GM18499 (cell line): ENCODE measurements around the gene KCNIP4.

ENCODE experiments used
- ATAC-seq: cut with Tn5 transposase; IDR thresholded peaks from one replicate; pipeline ENCODE4 v1.9.1; 2021; ENCODE audit warnings: moderate number of reproducible peaks; ENCODE audit not compliant: insufficient read depth, unreplicated experiment

Gene KCNIP4

DNA sequence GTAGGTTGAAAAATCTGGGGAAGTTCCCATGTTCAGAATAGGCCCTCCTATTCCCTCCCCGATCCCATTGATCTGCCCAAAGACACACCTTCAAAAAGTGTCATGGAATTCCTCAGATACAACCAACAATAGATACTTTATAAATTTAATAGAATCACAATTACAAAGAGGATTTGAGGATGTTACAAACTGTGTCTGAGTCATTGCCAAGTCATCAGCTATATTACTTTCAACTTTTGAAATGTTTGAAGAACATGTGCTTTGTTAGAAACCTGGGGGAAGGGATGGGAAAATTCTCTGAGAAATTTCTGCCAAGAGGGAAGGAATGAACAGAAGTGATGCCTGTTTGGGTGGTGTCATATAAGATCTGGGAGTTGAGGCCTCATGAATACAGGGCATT lies 46.7 kb downstream of the KCNIP4 start:
- ATAC-seq, result no peak

DNA sequence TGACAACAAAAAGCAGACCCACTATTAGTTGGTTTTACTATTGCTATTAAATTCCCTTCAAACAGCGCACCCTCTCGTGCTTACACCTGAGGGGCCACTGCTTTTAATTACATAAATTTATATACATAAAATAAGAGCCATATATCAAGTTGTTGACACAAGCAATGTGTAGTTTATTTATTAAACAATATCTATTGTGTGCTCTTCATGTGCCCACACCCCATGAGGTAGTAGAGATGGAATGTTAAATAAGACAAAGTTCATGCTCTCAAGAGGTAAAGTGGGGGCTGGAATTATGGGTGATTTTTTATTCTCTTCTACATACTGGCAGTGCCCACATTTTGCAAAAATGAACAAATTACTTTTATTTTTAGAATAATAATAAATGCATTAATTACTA lies 47.3 kb downstream of the KCNIP4 start:
- ATAC-seq, result no peak

DNA sequence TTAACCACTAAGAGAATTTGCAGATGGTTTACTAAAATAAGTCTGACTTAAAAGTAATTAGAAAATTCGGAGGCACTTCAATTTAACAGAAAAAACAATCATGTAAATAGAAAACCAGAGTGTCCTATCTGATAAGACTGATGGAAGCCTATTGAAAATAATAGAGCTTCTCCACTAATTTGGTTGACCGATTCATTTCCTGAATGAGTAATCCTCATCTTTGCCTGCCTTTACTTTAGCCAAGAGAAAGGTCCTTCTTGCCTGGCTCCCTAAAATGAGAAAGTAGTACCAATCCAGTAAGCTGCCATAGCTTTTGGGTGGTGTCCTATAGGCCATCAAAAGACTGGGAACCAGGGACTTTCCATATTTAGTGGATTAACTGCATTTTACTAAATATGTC lies 48.4 kb downstream of the KCNIP4 start:
- no peak for ATAC-seq

DNA sequence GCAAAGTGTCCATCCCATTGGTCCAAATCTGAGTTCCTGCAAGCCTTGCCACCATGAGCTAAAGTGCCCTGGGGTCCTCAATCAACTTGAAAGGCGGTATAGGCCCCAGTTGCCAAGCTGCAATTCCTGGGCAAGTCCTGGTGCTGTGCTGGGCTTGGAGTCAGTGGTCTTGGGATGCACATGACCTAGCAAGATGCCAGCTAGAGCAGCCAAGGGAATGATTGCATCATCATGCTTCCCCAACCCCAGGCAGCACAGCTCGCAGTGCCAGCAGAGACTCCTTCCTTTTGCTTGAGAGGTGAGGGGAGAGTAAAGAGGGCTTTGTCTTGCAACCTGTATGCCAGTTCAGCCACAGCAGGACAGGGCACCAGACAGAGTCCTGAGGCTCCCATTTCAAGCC lies 50.5 kb downstream of the KCNIP4 start:
- no peak for ATAC-seq

DNA sequence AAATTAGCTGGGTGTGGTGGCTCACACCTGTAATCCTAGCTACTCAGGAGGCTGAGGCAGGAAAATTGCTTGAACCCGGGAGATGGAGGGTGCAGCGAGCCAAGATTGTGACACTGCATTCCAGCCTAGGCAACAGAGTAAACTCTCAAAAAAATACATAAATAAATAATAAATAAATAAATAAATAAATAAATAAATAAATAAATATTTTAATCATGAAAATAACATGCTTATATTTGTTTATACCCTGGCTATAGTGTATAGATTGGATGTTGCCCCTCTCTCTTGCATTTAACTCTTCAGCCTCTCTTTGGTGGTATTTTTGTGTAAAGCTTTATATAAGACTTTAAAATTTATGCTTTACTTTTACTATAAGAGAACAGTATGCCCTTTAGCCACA lies 51.8 kb downstream of the KCNIP4 start:
- no peak for ATAC-seq

DNA sequence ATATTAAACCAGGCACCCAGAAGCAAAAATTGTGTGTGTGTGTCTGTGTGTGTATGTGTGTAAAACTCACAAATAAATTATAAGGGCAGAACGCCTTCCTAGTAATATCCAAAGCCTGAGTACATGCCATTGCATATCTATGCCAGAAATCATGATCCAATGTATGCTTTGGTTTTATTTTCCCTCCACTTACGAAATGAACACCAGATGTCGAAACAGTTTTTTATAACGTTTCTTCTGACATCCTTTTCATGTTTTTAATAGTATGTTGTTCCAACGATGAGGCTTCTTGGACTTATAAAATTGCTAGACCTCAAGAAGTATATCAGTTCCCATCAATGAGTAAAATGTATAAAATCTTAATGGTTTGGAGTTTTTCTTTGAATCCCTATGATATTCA lies 55.4 kb downstream of the KCNIP4 start:
- ATAC-seq, result no peak

DNA sequence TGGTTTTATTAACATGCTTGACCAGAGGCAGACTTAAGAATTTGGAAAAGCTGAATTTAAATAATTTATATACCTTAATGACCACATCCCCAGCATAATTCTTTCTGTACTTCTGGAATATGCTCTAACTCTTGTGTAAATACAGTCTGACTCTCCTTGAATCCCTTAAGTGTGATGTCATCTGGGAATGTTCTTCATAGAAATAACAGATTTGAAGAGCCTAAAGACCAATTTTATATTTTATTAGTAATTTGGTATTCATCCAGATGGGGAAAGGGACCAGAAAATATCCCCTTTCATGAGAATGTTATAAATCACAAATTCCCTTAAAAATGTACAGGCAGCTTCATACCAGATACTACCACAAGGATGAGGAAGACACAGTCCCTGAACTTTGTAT lies 58.3 kb downstream of the KCNIP4 start:
- ATAC-seq, result no peak

DNA sequence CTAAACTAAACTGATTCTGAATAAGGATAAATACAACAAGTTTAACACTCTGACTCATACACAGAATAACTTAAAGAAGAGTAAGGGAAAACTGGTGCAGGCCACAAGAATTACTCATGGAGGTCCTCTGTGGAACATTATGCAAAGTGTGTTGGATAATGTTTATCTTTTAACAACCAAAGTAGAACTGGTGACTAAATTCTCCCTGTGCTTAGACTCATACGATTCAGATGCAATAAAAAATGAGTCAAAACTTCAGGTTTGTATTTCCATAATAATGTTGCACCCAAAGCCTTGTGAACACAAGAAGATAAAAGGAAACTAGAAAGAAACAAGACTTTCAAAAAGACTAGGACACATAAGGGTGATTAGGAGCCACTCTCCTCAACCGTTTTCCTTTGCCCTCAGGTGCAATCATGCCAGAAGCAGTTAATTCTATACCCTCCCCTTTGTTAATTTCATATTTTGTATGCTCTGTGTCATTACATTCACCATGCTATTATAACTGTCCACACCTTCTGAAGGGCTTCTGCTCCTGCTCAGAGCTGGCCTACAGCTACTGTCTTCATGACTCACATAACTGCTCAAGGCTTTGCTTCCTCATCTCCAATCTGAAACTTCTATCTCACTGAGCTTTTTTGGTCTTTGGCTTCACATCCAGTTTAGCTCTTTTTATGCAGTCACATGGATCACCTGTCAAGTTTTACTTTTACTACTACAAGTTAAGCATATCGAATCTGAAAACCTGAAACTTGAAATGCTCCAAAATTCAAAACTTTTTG lies 60.2 kb downstream of the KCNIP4 start:
- ATAC-seq, result no peak

DNA sequence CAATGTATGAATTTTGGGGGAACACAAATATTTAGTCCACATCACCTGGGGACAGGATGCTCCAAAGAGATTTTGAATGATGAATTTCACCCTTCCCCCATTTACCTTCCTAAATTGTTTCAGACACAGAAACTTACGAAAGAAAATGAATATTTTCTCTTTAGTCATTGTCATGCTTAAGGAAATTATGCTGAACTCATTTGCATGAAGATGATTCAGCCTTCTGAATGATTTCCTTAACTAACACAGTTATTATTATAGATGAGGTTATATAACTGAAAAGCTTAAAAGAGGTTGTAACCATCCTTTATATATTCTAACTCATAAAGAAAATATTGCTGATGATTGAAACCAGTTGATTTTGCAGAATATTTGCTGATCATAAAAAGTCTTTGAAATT lies 61.1 kb downstream of the KCNIP4 start:
- ATAC-seq, result no peak

DNA sequence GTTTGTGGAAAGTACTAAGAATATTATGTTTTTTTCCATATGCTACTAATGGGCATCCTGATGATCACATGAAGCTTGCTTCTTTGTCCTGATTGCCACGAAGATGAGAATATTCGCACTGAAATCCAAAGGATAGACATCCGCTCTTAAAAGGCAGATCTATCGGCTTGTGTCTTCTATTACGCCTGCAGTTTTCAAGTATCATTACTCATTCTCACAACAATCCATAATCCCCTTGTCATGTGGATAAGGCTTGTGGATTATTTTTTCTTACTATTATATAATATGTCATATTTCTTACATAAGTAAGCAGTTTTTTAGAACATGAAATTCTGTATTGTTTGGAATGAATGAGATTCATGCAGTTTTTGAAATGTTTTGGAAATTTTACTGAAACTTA lies 62.8 kb downstream of the KCNIP4 start:
- no peak for ATAC-seq

DNA sequence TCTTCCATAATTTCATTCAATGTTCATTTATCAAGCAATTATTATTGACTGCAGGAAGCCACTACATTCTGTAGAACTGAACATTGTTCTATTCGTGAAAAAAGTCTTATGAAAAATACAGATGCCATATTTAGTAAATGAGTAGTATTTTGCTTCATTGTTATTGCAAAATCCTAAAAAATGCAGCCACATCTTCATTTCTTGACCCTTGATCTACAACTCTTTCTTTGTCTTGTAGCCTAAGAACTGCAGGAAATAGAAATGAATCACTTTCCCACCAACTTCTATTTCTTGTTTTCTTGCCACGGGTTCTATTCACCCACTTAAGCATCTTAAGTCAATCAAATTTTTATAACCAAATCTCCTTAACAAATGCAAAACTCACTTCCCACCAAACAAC lies 63.3 kb downstream of the KCNIP4 start:
- no peak for ATAC-seq

DNA sequence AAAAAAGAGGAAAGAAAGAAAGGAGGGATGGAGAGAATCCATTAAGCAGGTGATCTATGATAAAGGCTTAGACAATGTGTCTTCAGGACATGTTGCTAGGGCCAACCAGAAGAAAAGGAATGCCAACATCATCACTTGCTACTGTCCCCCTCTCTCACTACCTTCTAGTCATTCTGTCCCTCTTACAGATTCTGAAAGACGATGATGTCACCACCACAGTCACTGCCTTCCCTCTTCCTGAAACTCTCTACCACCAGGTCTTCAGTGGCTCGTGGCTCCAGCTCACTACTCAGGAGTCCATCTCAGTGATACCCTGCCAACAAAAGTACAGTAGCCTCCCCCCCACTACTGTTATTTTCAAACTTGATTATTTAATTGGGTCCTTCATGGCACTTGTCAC lies 64.0 kb downstream of the KCNIP4 start:
- ATAC-seq, result no peak

DNA sequence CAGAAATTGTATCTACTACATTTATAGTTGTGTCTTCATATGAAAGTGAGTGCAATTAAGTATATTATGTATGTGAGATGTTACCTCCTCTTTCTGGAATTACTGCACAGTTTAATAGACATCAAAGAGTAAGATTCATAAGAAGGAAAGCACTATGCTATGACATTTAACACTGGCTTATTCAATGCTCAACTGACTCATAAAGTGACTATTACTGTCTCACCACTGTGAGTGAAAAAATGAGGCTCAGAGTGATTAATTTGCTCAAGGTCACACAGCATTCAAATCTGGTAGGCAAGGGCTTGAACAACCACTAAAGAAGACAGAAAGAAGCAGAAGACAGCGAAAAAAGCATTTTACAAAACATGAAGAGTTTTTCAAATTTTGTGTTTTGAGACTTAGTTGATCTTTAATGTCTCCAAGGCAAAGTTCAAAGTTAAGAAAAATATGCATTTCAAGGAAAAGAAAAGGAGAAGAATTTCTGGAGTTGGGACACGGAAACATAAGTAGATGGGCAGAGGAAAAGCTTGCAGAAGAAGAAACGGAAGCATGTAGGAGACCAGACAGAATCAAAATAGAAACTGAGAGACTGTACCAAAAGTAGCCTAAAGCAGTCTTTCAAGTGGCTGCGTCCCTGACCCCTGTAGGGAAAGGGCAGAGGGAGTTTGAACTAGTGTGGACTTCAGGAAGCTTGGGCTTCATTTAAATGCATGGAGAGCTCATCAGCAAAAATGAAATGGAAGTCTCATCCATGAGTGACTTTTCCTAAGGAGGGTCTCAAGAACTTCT lies 66.3 kb downstream of the KCNIP4 start:
- no peak for ATAC-seq

DNA sequence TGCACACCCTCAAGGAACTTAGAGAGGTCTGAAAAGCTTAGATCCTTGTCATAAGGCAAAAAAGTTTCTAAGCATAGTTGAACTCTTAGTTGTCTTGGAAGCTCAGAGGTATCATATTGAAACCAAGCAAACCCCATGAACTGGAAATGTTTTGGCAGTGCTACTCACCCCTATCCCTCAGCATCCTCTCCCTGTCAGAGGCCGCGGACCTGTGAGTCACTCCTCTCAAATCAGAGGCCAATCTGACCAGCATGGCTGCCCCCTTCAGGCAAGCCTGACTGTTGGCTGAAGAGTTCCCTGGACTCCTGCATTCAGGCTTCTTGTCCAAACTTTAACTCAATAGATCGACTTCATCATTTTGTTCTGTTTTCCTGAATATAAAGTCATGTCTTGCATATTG lies 69.4 kb downstream of the KCNIP4 start:
- ATAC-seq, result no peak

DNA sequence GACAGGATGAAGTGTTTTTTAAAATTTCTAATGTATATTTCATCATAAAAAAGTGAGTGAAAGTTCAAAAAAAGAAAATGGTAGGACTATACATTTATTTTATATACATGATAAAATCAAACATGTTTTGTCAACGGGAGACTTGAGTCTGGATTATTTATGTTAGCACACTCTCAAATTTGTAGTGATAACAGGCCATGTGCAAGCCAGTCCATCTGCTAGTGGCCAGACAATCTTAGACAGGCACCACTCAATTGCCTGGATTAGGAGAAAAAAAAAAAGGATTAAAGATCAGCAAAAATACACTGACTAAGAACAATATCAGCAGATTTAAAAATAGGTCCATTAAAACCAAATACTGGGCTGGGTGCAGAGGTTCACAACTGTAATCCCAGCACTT lies 71.9 kb downstream of the KCNIP4 start:
- ATAC-seq, result no peak

DNA sequence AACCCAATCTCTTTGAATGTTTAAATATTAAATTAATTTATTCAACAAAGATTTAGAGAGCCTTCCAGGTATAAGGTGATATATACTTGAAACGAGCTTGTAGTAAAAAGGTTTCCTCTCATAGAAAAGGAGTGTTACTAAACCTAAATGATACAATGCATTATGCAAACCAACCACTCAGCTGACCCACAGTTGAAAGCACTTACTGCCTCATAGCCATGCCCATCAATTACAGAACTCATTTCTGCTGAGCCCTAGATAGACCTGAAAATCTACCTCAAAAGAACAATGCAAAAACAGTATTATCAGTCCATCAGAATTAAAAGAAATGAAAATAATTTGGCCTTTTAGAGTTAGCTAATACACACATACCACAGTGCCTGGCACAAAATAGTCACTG lies 75.4 kb downstream of the KCNIP4 start:
- no peak for ATAC-seq

DNA sequence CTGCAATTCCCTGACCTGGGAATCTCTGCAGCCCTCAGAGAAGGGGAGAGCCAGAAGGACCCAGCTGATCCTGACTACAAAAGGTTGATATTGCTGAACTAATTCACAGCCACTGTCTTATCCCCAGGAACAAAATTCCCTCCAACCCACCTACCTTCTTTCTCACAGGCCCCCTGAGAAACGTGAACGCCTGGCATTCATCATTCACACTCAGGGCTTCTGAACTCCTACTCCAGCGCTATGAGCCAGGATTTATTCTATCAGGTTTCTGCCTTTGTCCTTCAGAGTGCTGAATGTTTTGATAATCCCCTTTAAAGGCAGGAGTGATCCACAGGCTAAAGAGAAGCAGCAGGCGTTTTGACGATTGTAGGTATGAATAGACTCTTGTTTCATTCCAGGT lies 76.5 kb downstream of the KCNIP4 start:
- ATAC-seq, result no peak

DNA sequence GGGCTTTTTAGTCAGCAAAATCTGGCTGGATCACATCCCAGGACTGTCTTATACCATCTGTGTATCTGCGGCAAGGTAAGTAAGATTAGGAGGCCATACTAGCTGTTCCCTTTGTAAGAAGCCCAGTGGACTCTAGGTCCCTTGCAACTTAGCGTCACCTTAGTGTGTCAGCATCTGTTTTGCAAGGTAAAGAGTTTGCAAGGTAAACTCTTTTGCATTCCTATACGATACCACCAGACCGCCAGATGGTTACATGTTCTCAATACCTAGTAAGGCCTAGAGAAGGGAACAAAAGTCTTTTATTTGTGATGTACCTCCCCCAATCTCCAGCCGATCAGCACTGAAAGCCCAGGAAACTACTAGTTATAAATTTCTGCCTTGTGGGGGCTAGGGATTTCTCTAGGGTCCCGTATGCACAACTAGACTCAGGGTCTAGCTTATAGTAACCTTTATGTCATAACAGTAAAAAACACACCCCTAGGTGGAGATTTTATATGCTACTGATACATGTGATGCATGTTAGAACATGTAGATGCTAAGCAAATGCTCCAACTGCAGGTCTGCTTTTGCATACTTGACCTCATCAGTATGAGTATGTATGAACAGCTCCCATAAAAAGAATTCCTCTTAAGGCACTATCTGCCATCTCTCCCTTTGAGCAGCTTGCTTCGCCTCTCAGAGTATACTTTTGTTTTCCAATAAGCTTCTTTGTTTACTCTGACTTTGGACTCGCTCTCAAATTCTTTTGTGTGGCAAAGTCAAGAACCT lies 78.4 kb downstream of the KCNIP4 start:
- ATAC-seq, result no peak

DNA sequence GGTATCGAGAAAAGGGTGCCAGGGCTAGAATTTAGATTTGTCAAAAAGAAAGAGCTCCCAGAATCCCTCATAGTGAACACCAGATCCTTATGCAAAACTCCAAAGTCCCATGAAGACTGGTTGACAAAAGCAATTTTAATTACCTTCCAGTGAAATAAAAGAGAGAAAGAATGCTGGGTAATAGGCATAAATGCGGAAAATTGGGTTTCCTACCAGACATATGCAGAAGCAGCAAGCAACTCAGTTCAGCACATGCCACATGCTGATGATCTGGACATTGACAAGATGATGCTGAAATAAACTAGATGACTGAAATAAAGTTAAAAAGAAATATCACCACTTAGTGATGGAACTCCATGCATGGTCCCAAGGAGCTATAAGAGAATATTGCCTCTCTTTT lies 83.9 kb downstream of the KCNIP4 start:
- ATAC-seq, result no peak

DNA sequence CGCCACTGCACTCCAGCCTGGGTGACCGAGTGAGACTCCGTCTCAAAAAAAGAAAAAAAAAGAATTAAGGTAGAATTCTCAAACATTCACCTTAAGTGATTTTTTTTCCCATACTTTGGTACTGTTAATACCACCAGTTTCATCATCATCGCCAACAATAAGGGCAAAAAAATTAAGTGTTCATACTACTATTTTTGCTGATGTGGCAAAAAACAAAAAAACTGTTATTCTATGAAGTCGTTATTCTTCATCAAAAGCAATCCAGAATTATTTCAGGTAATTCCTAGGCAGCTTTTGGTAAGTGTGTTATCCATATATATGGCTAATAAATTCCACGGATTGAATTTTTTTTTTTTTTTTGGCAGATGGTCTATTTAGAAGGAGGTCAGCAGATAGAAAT lies 85.7 kb downstream of the KCNIP4 start:
- ATAC-seq, result no peak

DNA sequence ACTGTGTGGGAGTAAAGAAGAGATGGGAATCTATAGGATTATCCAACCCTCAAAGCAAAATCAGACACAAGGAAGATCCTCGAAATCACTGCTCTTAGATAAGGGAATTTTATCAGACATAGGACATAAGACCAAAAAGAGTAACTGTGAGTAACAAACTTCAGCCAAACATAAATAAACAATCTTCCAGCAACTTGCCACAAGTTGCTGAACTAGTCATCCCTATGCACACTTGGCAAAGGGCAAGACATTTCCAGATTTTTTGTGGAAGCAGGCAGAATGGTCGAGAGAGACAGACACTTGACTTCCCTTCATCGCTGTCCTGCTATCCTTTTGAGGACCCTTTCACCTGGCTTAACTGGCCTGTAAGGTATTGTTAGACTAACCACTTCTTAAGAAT lies 89.6 kb downstream of the KCNIP4 start:
- no peak for ATAC-seq
